Gastrocnemius medialis (tissue), 4 donors: ENCODE measurements around the gene SUPT3H. TPM values are rescaled to one million over a fixed set of nuclear protein-coding genes. Genes with fewer than 3 reads are reported as not detected.

Experiments
- ATAC-seq, 2 donors: fragments of 150-250 bp; one replicate each; pipeline ENCODE4 v1.9.1; 2016
- DNase-seq, 2 donors: peaks; one replicate each; pipeline ENCODE4 v3.0.0-alpha.2; 2019
- H3K27ac ChIP-seq, 4 donors: fragments of 200-600 bp; sonication (generic); 1 replicate in 1 of 4; 2 replicates in 3 of 4; pipeline ENCODE4 v1.5.1; 2016 to 2018; ENCODE audit warnings: mild to moderate bottlenecking in 2 of 4, moderate library complexity in 1 of 4
- H3K27me3 ChIP-seq, 3 donors: fragments of 200-600 bp; sonication (generic) in 2 of 3; 1 replicate in 1 of 3; 2 replicates in 2 of 3; pipeline versions ENCODE4 v1.5.1 to v1.6.0; 2016 to 2019; ENCODE audit warnings: mild to moderate bottlenecking in 1 of 3, moderate library complexity in 1 of 3
- H3K36me3 ChIP-seq, 2 donors: fragments of 200-600 bp; sonication (generic) in 1 of 2; one replicate each; pipeline ENCODE4 v1.5.1; 2017 to 2018
- H3K4me1 ChIP-seq, 2 donors: fragments of 200-600 bp; sonication (generic) in 1 of 2; one replicate each; pipeline ENCODE4 v1.5.1; 2016 to 2017; ENCODE audit warnings: mild to moderate bottlenecking in 2 of 2
- H3K4me3 ChIP-seq, 4 donors: fragments of 200-600 bp; sonication (generic) in 3 of 4; 1 replicate in 1 of 4; 2 replicates in 3 of 4; pipeline ENCODE4 v1.5.1; 2016 to 2019; ENCODE audit warnings: mild to moderate bottlenecking in 2 of 4
- H3K9me3 ChIP-seq, 3 donors: fragments of 200-600 bp; sonication (generic) in 2 of 3; 1 replicate in 1 of 3; 2 replicates in 2 of 3; pipeline ENCODE4 v1.5.1; 2016 to 2019
- POLR2A ChIP-seq, 2 donors: fragments of 450-650 bp; IDR thresholded peaks; one replicate each; pipeline ENCODE4 v1.6.1; 2017; ENCODE audit warnings: antibody characterized with exemption in 2 of 2, mild to moderate bottlenecking in 2 of 2, moderate library complexity in 2 of 2
- in situ Hi-C, 4 donors: fragments of 200-750 bp; cut with MboI; loops; one replicate each; pipeline versions ENCODE4 v1.15.0 to v1.8.0; 2017; ENCODE audit warnings: low sequenced_read_pairs in 4 of 4
- intact Hi-C: fragments of 100-400 bp; cut with DNase I; formaldehyde crosslinking; loops from one replicate; pipeline ENCODE4 v1.15.1; 2023; ENCODE audit warnings: low total_unique reads
- total RNA-seq, 4 donors: library from RNA; depleted of rRNA; stranded (reverse); fragments of >200 nt; gene quantifications; one replicate each; pipeline versions ENCODE4 v1.1.0 to v1.2.3, GENCODE V29; 2016
- TF ChIP-seq, protein P1 (sequence below), 5 experiments: fragments of 450-650 bp in 3 of 5; fragments of 200-600 bp in 2 of 5; sonication (generic) in 2 of 5; IDR thresholded peaks in 4 of 5; conservative IDR thresholded peaks in 1 of 5; 1 replicate in 4 of 5; 2 replicates in 1 of 5; pipeline ENCODE4 v1.5.1; 2016 to 2019; ENCODE audit warnings: antibody characterized with exemption in 5 of 5, mild to moderate bottlenecking in 3 of 5, moderate library complexity in 3 of 5

SUPT3H gene
- total RNA-seq, 4 donors from 2014 or later = 1.5 to 9.0 (median 4.2) TPM

DNA sequence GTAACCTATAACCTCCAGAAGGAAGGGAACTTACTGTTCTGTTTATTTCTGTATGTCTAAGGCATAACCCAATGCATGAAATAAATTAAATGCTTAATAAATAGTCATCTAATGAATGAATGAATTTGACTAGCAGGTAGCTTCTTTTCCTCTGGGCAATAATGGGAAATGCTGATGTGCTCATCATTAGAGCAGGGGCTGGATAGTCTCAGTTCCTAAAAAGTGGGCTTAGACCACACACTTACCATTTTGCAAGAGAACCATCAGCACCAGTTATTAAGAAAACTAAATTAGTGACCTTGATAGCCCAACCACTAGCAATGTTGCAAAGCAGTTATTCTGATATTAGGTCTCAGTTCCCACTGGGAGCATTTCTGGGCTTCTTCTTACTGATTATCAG is 540.5 kb downstream of the SUPT3H start:
- intact Hi-C loops = no loop called here
- TF ChIP-seq, protein P1, sequence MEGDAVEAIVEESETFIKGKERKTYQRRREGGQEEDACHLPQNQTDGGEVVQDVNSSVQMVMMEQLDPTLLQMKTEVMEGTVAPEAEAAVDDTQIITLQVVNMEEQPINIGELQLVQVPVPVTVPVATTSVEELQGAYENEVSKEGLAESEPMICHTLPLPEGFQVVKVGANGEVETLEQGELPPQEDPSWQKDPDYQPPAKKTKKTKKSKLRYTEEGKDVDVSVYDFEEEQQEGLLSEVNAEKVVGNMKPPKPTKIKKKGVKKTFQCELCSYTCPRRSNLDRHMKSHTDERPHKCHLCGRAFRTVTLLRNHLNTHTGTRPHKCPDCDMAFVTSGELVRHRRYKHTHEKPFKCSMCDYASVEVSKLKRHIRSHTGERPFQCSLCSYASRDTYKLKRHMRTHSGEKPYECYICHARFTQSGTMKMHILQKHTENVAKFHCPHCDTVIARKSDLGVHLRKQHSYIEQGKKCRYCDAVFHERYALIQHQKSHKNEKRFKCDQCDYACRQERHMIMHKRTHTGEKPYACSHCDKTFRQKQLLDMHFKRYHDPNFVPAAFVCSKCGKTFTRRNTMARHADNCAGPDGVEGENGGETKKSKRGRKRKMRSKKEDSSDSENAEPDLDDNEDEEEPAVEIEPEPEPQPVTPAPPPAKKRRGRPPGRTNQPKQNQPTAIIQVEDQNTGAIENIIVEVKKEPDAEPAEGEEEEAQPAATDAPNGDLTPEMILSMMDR (IDR thresholded peaks at IDR 0.05 in 4 of 5, conservative IDR thresholded peaks at IDR 0.05 in 1 of 5) = no peak
- TF ChIP-seq POLR2A (IDR thresholded peaks at IDR 0.05) = no peak
- Histone ChIP-seq H3K4me3 (no peak overlapping the region), H3K36me3 (no peaks in the 10 kb centered on the region), H3K9me3 (no peaks in the 10 kb centered on the region), H3K27me3 (no peaks in the 10 kb centered on the region), H3K4me1 (no peaks in the 10 kb centered on the region), H3K27ac (no peak overlapping the region)
- no peak for DNase-seq
- no peak for ATAC-seq
- in situ Hi-C loops = no loop called here

DNA sequence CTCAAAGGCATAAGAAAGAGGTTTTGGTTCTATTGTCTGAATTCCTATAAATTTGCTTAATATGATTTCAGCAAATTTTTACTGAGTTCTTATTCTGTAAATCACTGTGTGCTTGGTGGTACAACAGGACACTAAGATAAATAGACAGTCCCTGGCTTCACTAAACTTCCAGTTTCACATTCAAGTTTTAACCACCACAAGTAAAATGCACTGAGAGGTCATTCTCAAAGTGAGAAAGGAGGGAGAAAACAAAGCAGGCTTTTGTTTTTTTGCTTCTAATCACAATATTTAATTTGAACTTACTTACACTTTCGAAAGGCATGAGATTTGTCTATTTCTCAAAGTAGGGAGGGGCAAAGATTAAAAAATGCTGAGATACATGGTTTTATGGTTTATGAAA is 544.5 kb downstream of the SUPT3H start:
- no peaks in the 10 kb centered on the region for H3K4me1 ChIP-seq
- TF ChIP-seq, protein P1 (IDR thresholded peaks at IDR 0.05 in 4 of 5, conservative IDR thresholded peaks at IDR 0.05 in 1 of 5) = no peak
- no peak for TF ChIP-seq POLR2A (IDR thresholded peaks at IDR 0.05)
- no peak overlapping the region for H3K27ac ChIP-seq
- H3K9me3 ChIP-seq = no peaks in the 10 kb centered on the region
- H3K27me3 ChIP-seq = no peaks in the 10 kb centered on the region
- no peak overlapping the region for H3K4me3 ChIP-seq
- no peak for DNase-seq
- no peaks in the 10 kb centered on the region for H3K36me3 ChIP-seq
- in situ Hi-C loops = no loop called here
- intact Hi-C loops = no loop called here
- ATAC-seq = no peak

DNA sequence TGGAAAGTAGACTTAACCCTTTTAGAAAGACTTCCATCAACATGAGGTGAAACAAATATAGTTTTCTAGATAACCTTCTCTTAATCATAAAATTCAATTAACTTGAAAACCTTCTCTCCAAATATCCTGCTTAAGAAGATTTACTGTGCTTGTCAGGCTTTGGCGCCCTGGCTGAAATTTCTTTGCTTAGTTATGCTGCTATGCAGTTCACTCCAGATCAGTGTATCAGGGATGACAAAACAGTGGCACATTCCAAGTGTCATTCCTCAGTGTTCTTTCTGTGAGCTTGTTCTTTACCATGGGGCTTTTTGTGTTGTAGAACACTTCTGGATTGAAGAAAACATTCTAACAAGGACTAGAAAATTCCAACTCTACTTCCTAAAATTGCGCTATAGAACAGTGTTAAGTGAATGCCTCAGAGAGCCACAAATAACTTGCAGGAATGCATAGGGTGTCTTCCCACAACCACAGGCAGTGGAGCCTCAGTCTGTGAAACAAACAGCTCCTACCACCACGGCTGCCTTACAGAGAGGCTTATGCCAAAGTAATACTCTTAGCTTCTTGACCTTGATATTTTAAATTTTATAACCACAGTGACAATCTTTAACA is 546.6 kb downstream of the SUPT3H start:
- no peak for ATAC-seq
- DNase-seq = no peak
- no peak overlapping the region for H3K27ac ChIP-seq
- intact Hi-C loops = no loop called here
- no peaks in the 10 kb centered on the region for H3K9me3 ChIP-seq
- H3K4me1 ChIP-seq = no peaks in the 10 kb centered on the region
- TF ChIP-seq POLR2A (IDR thresholded peaks at IDR 0.05) = no peak
- TF ChIP-seq, protein P1 (IDR thresholded peaks at IDR 0.05 in 4 of 5, conservative IDR thresholded peaks at IDR 0.05 in 1 of 5) = no peak
- in situ Hi-C loops = no loop called here
- H3K4me3 ChIP-seq = no peak overlapping the region
- H3K27me3 ChIP-seq = no peaks in the 10 kb centered on the region
- H3K36me3 ChIP-seq = no peaks in the 10 kb centered on the region

DNA sequence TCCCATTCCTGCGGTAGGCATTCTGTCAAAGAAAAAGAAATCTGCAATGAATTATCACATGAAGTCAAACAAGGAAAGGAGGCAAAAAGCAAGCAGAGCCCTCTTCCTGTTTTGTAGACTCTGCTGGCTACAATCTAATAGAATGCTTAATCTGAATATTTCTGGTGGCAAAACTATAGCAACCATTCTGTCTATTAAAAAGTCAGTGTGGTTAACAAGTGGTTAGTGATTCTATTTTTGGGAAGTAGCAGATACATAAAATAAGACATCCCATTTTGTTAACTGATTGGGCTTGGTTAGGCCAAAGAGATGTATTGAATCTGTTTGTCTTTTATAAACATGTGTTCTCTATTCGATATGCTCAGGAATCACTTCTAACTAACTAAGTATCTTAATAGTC is 547.9 kb downstream of the SUPT3H start:
- Histone ChIP-seq H3K27ac (no peak overlapping the region), H3K36me3 (no peaks in the 10 kb centered on the region), H3K4me3 (no peak overlapping the region), H3K9me3 (no peaks in the 10 kb centered on the region), H3K4me1 (no peaks in the 10 kb centered on the region), H3K27me3 (no peaks in the 10 kb centered on the region)
- no peak for ATAC-seq
- intact Hi-C loops (no loop called here), in situ Hi-C loops (no loop called here)
- TF ChIP-seq, protein P1 (IDR thresholded peaks at IDR 0.05 in 4 of 5, conservative IDR thresholded peaks at IDR 0.05 in 1 of 5) = no peak
- no peak for TF ChIP-seq POLR2A (IDR thresholded peaks at IDR 0.05)
- DNase-seq = no peak

DNA sequence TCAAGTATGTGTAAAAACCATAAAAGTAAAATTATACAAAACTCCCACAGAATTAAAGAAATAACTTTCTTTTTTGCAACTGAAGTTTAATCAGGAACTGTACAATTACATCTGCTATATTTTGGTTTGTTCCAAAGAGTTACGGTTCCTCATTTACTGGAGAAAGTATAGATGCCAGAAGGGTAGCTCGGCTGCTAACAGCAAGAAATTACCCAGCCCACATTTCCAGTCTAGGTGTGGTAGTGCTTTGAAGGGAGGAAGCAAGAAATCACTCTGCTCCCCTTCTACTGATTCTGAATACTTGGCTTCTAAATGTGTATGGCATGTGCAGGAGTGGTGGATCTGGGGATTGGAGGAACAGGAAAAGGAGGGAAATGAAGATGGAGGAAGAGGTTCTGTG is 549.0 kb downstream of the SUPT3H start:
- Histone ChIP-seq H3K36me3 (no peaks in the 10 kb centered on the region), H3K4me3 (no peak overlapping the region), H3K27ac (no peak overlapping the region), H3K27me3 (no peaks in the 10 kb centered on the region), H3K4me1 (no peaks in the 10 kb centered on the region), H3K9me3 (no peaks in the 10 kb centered on the region)
- TF ChIP-seq, protein P1 (IDR thresholded peaks at IDR 0.05 in 4 of 5, conservative IDR thresholded peaks at IDR 0.05 in 1 of 5) = no peak
- TF ChIP-seq POLR2A (IDR thresholded peaks at IDR 0.05) = no peak
- intact Hi-C loops (no loop called here), in situ Hi-C loops (no loop called here)
- DNase-seq (no peak), ATAC-seq (no peak)
